Mesodermal cell (in vitro differentiated cells): Measurements from ENCODE around the gene WNT2. TPM values are rescaled to one million over a fixed set of nuclear protein-coding genes. Genes with fewer than 3 reads are reported as not detected.

ENCODE experiments used
- H3K27ac ChIP-seq: 2 replicates; pipeline ENCODE4 v1.7.0; 2013; ENCODE audit warnings: mild to moderate bottlenecking, low read depth, low read length, moderate library complexity; ENCODE audit not compliant: severe bottlenecking
- H3K36me3 ChIP-seq: 2 replicates; pipeline ENCODE4 v1.7.1; 2013; ENCODE audit warnings: mild to moderate bottlenecking, low read length, moderate library complexity; ENCODE audit not compliant: control insufficient read depth, insufficient read depth
- H3K4me1 ChIP-seq: one replicate; pipeline ENCODE4 v1.7.1; 2013; ENCODE audit warnings: mild to moderate bottlenecking, low read length; ENCODE audit not compliant: insufficient read depth, control insufficient read depth, poor library complexity, severe bottlenecking
- H3K4me3 ChIP-seq: 2 replicates; pipeline ENCODE4 v1.7.0; 2013; ENCODE audit warnings: low read length, control low read depth, mild to moderate bottlenecking; ENCODE audit not compliant: insufficient read depth, poor library complexity, severe bottlenecking; ENCODE audit errors: extremely low read depth
- H3K9me3 ChIP-seq: 2 replicates; pipeline ENCODE4 v1.7.1; 2013; ENCODE audit warnings: mild to moderate bottlenecking, low read length, moderate library complexity; ENCODE audit not compliant: control insufficient read depth
- WGBS, 2 experiments: methylation state at CpG; one replicate each; pipeline ENCODE4 v1.1.5; 2013; ENCODE audit warnings: missing lambda C conversion rate in 2 of 2; ENCODE audit not compliant: insufficient coverage in 2 of 2; 5-methylcytosine and 5-hydroxymethylcytosine counted together
- polyA plus RNA-seq, 2 experiments: library from polyadenylated mRNA; stranded (reverse); fragments of 50-300 nt; gene quantifications; one replicate each; pipeline ENCODE4 v1.2.3, GENCODE V29; 2013

Gene WNT2
- polyA plus RNA-seq (2013, experiment 1 of 2): 0.70 TPM
- polyA plus RNA-seq (2013, experiment 2 of 2): 0.46 TPM

GRCh38 chr7:117322741-117323304 lies at the start of gene WNT2:
TSS of gene WNT2 (minus strand) at chr7:117323058. CDS start at chr7:117322989, 69 bp downstream.
- Histone ChIP-seq H3K9me3 (no peaks in the 10 kb centered on the region), H3K27ac (no peak within 1 kb of the TSS), H3K36me3 (no peaks in the 10 kb centered on the region), H3K4me1 (peaks cover 4% of the 10 kb centered on the region), H3K4me3 (peak within 1 kb of the TSS; percentile 39)
- 2 to 3% methylated on average over 19 to 48 of the region's 60 CpGs for WGBS, 2 experiments

- Histone ChIP-seq H3K4me1 (no peaks in the 10 kb centered on the region), H3K27ac (no peak overlapping the region), H3K4me3 (no peak overlapping the region), H3K9me3 (no peaks in the 10 kb centered on the region), H3K36me3 (no peaks in the 10 kb centered on the region)
- WGBS, 2 experiments: 100% methylated on average over 1 of the region's 1 CpG; no CpG with 5 or more reads in 1 of the 2 experiments
These were observed 49.2 kb upstream of the WNT2 start for GRCh38 chr7:117372073-117372472.

GRCh38 chr7:117364339-117365080 lies 41.7 kb upstream of the WNT2 start:
- no peaks in the 10 kb centered on the region for H3K9me3 ChIP-seq
- H3K4me3 ChIP-seq: no peak overlapping the region
- H3K27ac ChIP-seq: no peak overlapping the region
- H3K36me3 ChIP-seq: no peaks in the 10 kb centered on the region
- H3K4me1 ChIP-seq: no peaks in the 10 kb centered on the region

- Histone ChIP-seq H3K4me1 (no peaks in the 10 kb centered on the region), H3K27ac (no peak overlapping the region), H3K36me3 (no peaks in the 10 kb centered on the region), H3K9me3 (no peaks in the 10 kb centered on the region), H3K4me3 (no peak overlapping the region)
These were observed 39.5 kb upstream of the WNT2 start for GRCh38 chr7:117362294-117362888.

GRCh38 chr7:117350027-117350426 lies 27.2 kb upstream of the WNT2 start:
- Histone ChIP-seq H3K4me1 (peaks cover 5% of the 10 kb centered on the region), H3K4me3 (no peak overlapping the region), H3K27ac (no peak overlapping the region), H3K9me3 (no peaks in the 10 kb centered on the region), H3K36me3 (no peaks in the 10 kb centered on the region)
- WGBS, 2 experiments: 100% methylated on average over 1 of the region's 1 CpG; no CpG with 5 or more reads in 1 of the 2 experiments

GRCh38 chr7:117349570-117349969 lies 26.7 kb upstream of the WNT2 start:
- Histone ChIP-seq H3K4me1 (peaks cover 5% of the 10 kb centered on the region), H3K27ac (peak overlapping the region; percentile 29), H3K4me3 (no peak overlapping the region), H3K36me3 (no peaks in the 10 kb centered on the region), H3K9me3 (no peaks in the 10 kb centered on the region)
- no CpG with 5 or more reads among the region's 2 CpGs for WGBS, 2 experiments

- Histone ChIP-seq H3K4me3 (no peak overlapping the region), H3K4me1 (peaks cover 5% of the 10 kb centered on the region), H3K27ac (no peak overlapping the region), H3K36me3 (no peaks in the 10 kb centered on the region), H3K9me3 (no peaks in the 10 kb centered on the region)
- WGBS, 2 experiments: 92 to 93% methylated on average over 3 of the region's 7 CpGs
These were observed 25.3 kb upstream of the WNT2 start for GRCh38 chr7:117347962-117348672.

GRCh38 chr7:117347480-117347879 lies 24.6 kb upstream of the WNT2 start:
- peaks cover 5% of the 10 kb centered on the region for H3K4me1 ChIP-seq
- WGBS, 2 experiments: 91 to 92% methylated on average over 6 of the region's 6 CpGs

GRCh38 chr7:117346161-117346560 lies 23.3 kb upstream of the WNT2 start:
- Histone ChIP-seq H3K9me3 (no peaks in the 10 kb centered on the region), H3K36me3 (no peaks in the 10 kb centered on the region), H3K4me3 (no peak overlapping the region), H3K27ac (no peak overlapping the region), H3K4me1 (peaks cover 5% of the 10 kb centered on the region)

More at GRCh38 chr7:117347480-117347879, 24.6 kb upstream of the WNT2 start:
- no peak overlapping the region for H3K27ac ChIP-seq
- H3K36me3 ChIP-seq: no peaks in the 10 kb centered on the region
- no peak overlapping the region for H3K4me3 ChIP-seq
- no peaks in the 10 kb centered on the region for H3K9me3 ChIP-seq

- Histone ChIP-seq H3K4me1 (no peaks in the 10 kb centered on the region), H3K36me3 (no peaks in the 10 kb centered on the region), H3K4me3 (no peak overlapping the region), H3K27ac (no peak overlapping the region), H3K9me3 (no peaks in the 10 kb centered on the region)
- WGBS, 2 experiments: no CpG with 5 or more reads among the region's 1 CpG
These were observed 15.2 kb upstream of the WNT2 start for GRCh38 chr7:117338020-117338419.
